Dermis microvascular lymphatic vessel endothelial cell (primary cell): Measurements from ENCODE around the gene DRAXIN. TPM values are rescaled to one million over a fixed set of nuclear protein-coding genes. Genes with fewer than 3 reads are reported as not detected.

Source experiments
- DNase-seq, 2 donors: peaks; one replicate each; pipeline versions ENCODE4 v3.0.0 to v3.0.0-alpha.2; 2010; ENCODE audit warnings: low read depth in 2 of 2
- total RNA-seq: library from RNA; depleted of rRNA; stranded (reverse); fragments of >200 nt; gene quantifications from 2 replicates; pipeline ENCODE4 v1.2.1, GENCODE V29; 2014

The DRAXIN gene
- total RNA-seq, 1 donor from 2014 or later, result 0.64 TPM

GRCh38 chr1:11759791-11760190 lies 68.3 kb downstream of the DRAXIN start:
- DNase-seq, result no peak

- no peak for DNase-seq
These were observed 69.8 kb downstream of the DRAXIN start for GRCh38 chr1:11761285-11761684.

- no peak for DNase-seq
These were observed 70.5 kb downstream of the DRAXIN start, which contains the start of gene C1orf167 for GRCh38 chr1:11761988-11762406. TSS of gene C1orf167 (plus strand) at chr1:11762193. CDS start at chr1:11764401, 2,208 bp downstream.

- no peak for DNase-seq
These were observed 72.6 kb downstream of the DRAXIN start for GRCh38 chr1:11764115-11764514.

- no peak for DNase-seq
These were observed 73.0 kb downstream of the DRAXIN start for GRCh38 chr1:11764519-11764918.

GRCh38 chr1:11765661-11766428 lies 74.3 kb downstream of the DRAXIN start:
- no peak for DNase-seq

- no peak for DNase-seq
These were observed 74.9 kb downstream of the DRAXIN start for GRCh38 chr1:11766429-11766776.

GRCh38 chr1:11767922-11768704 lies 76.6 kb downstream of the DRAXIN start:
- no peak for DNase-seq

GRCh38 chr1:11768821-11769220 lies 77.3 kb downstream of the DRAXIN start:
- no peak for DNase-seq

GRCh38 chr1:11769274-11769673 lies 77.8 kb downstream of the DRAXIN start:
- no peak for DNase-seq

- DNase-seq, result no peak
These were observed 78.5 kb downstream of the DRAXIN start for GRCh38 chr1:11770011-11770410.

GRCh38 chr1:11771481-11772043 lies 80.1 kb downstream of the DRAXIN start:
- no peak for DNase-seq

- DNase-seq, result no peak
These were observed 80.9 kb downstream of the DRAXIN start for GRCh38 chr1:11772458-11772857.

- no peak for DNase-seq
These were observed 83.2 kb downstream of the DRAXIN start for GRCh38 chr1:11774753-11775152.

Other genes starting within 250 kb of the DRAXIN start
- gene DISP3, start 212.6 kb upstream of the DRAXIN start, total RNA-seq, result under 0.01 and 0.25 TPM in 2 replicates
- gene FBXO2, start 37.3 kb upstream of the DRAXIN start, total RNA-seq, result 1.4 and 1.5 TPM in 2 replicates
- 6.4 and 9.6 TPM in 2 replicates for gene FBXO44, start 36.8 kb upstream of the DRAXIN start, total RNA-seq
- gene FBXO6, start 27.5 kb upstream of the DRAXIN start, total RNA-seq, result 1.8 and 4.0 TPM in 2 replicates
- 37.7 and 39.1 TPM in 2 replicates for gene MAD2L2, start 10.6 kb upstream of the DRAXIN start, total RNA-seq
- 34.0 and 46.8 TPM in 2 replicates for gene AGTRAP, start 44.4 kb downstream of the DRAXIN start, total RNA-seq
- 0.25 and 0.26 TPM in 2 replicates for gene C1orf167, start 70.5 kb downstream of the DRAXIN start, total RNA-seq
- gene MTHFR, start 114.3 kb downstream of the DRAXIN start, total RNA-seq, result 30.2 and 53.2 TPM in 2 replicates
- gene CLCN6, start 114.5 kb downstream of the DRAXIN start, total RNA-seq, result 5.9 and 7.0 TPM in 2 replicates
- gene NPPA, start 156.1 kb downstream of the DRAXIN start, total RNA-seq, result not detected in 2 replicates
- not detected in 2 replicates for gene NPPB, start 167.2 kb downstream of the DRAXIN start, total RNA-seq
- 38.3 and 58.3 TPM in 2 replicates for gene KIAA2013, start 234.7 kb downstream of the DRAXIN start, total RNA-seq
- gene PLOD1, start 243.0 kb downstream of the DRAXIN start, total RNA-seq, result 138 and 192 TPM in 2 replicates